HG02678 (cell line): ENCODE measurements around the gene DHRS2.

Experiments
- ATAC-seq: cut with Tn5 transposase; IDR thresholded peaks from one replicate; pipeline ENCODE4 v1.9.1; 2021; ENCODE audit warnings: mild to moderate bottlenecking, moderate library complexity; ENCODE audit not compliant: unreplicated experiment

The DHRS2 gene

GRCh38 chr14:23612354-23612732 lies 23.8 kb upstream of the DHRS2 start:
- ATAC-seq, result no peak

- no peak for ATAC-seq
Observed at GRCh38 chr14:23612802-23613201, 23.4 kb upstream of the DHRS2 start.

- ATAC-seq, result no peak
Observed at GRCh38 chr14:23613242-23614070, 22.7 kb upstream of the DHRS2 start.

- ATAC-seq, result no peak
Observed at GRCh38 chr14:23614395-23614828, 21.8 kb upstream of the DHRS2 start.

GRCh38 chr14:23615856-23616255 lies 20.3 kb upstream of the DHRS2 start:
- ATAC-seq, result no peak

- ATAC-seq, result no peak
Observed at GRCh38 chr14:23617539-23617938, 18.6 kb upstream of the DHRS2 start.

GRCh38 chr14:23618415-23618988 lies 17.7 kb upstream of the DHRS2 start:
- ATAC-seq, result no peak

GRCh38 chr14:23620177-23620702 lies 15.9 kb upstream of the DHRS2 start:
- no peak for ATAC-seq

GRCh38 chr14:23621204-23621931 lies 14.8 kb upstream of the DHRS2 start:
- no peak for ATAC-seq

GRCh38 chr14:23621932-23622730 lies 14.0 kb upstream of the DHRS2 start:
- ATAC-seq, result no peak

- ATAC-seq, result no peak
Observed at GRCh38 chr14:23622990-23623389, 13.2 kb upstream of the DHRS2 start.

GRCh38 chr14:23623962-23624361 lies 12.2 kb upstream of the DHRS2 start:
- ATAC-seq, result no peak

- ATAC-seq, result no peak
Observed at GRCh38 chr14:23624830-23625404, 11.2 kb upstream of the DHRS2 start.

- ATAC-seq, result no peak
Observed at GRCh38 chr14:23626946-23627345, 9.2 kb upstream of the DHRS2 start.

- no peak for ATAC-seq
Observed at GRCh38 chr14:23627961-23628360, 8.2 kb upstream of the DHRS2 start.

GRCh38 chr14:23629204-23629603 lies 7.0 kb upstream of the DHRS2 start:
- ATAC-seq, result no peak

- ATAC-seq, result no peak
Observed at GRCh38 chr14:23629832-23630396, 6.2 kb upstream of the DHRS2 start.

- no peak for ATAC-seq
Observed at GRCh38 chr14:23630687-23631086, 5.5 kb upstream of the DHRS2 start.

GRCh38 chr14:23631234-23631633 lies 4.9 kb upstream of the DHRS2 start:
- no peak for ATAC-seq
